ENCODE measurements around the gene LSAMP.

- TF ChIP-seq CTCF (conservative IDR thresholded peaks at IDR 0.05; ENCODE audit: low read depth, low read length) = no peak
- no peak for TF ChIP-seq EZH2 (IDR thresholded peaks at IDR 0.05; ENCODE audit: borderline replicate concordance, low read depth, low read length, poor library complexity, severe bottlenecking)
These were observed 145.1 kb downstream of the LSAMP start for GRCh38 chr3:116300226-116300625.

All from A673 (cell line).